ENCODE data around the gene MUCL1. TPM values are rescaled to one million over a fixed set of nuclear protein-coding genes. Genes with fewer than 3 reads are reported as not detected.
"Not testable (repeated sequence)": the region's sequence is repeated elsewhere in the genome, so short reads cannot be mapped to it uniquely, and the experiment has no call there.

The MUCL1 gene
- total and polyA plus RNA-seq, 4 donors: not detected

- H3K27ac ChIP-seq (ENCODE audit: low read depth in 1 of 2, low read length in 2 of 2): no peak overlapping the region
- TF ChIP-seq ATF3 (IDR thresholded peaks at IDR 0.05) (no peak), ZBTB33 (IDR thresholded peaks at IDR 0.05) (no peak)
- no peaks in the 10 kb centered on the region for H3K27me3 ChIP-seq (ENCODE audit: control insufficient read depth in 4 of 4, insufficient read depth in 4 of 4, low read length in 3 of 4)
- H3K4me3 ChIP-seq (ENCODE audit: low read depth in 1 of 3, low read length in 3 of 3): no peak overlapping the region
- no peaks in the 10 kb centered on the region for H3K36me3 ChIP-seq (ENCODE audit: control insufficient read depth in 4 of 4, insufficient read depth in 3 of 4, low read depth in 1 of 4, low read length in 3 of 4)
- no peaks in the 10 kb centered on the region for H3K4me1 ChIP-seq (ENCODE audit: control insufficient read depth in 4 of 4, insufficient read depth in 4 of 4, low read length in 3 of 4)
- no peak for DNase-seq (ENCODE audit: low spot score)
- no peak overlapping the region for H3K9ac ChIP-seq (ENCODE audit: low read depth in 1 of 2, low read length in 2 of 2)
- no peaks in the 10 kb centered on the region for H3K9me3 ChIP-seq (ENCODE audit: control insufficient read depth in 4 of 4, low read length in 3 of 4)
- 63% methylated on average over 3 of the region's 3 CpGs for WGBS
These were observed 24.8 kb downstream of the MUCL1 start for GRCh38 chr12:54879150-54879549.

- no peaks in the 10 kb centered on the region for H3K36me3 ChIP-seq (ENCODE audit: control insufficient read depth in 4 of 4, insufficient read depth in 3 of 4, low read depth in 1 of 4, low read length in 3 of 4)
- no peaks in the 10 kb centered on the region for H3K9me3 ChIP-seq (ENCODE audit: control insufficient read depth in 4 of 4, low read length in 3 of 4)
- no peak overlapping the region for H3K27ac ChIP-seq (ENCODE audit: low read depth in 1 of 2, low read length in 2 of 2)
- no peak for DNase-seq (ENCODE audit: low spot score)
- H3K4me1 ChIP-seq (ENCODE audit: control insufficient read depth in 4 of 4, insufficient read depth in 4 of 4, low read length in 3 of 4): no peaks in the 10 kb centered on the region
- no peaks in the 10 kb centered on the region for H3K27me3 ChIP-seq (ENCODE audit: control insufficient read depth in 4 of 4, insufficient read depth in 4 of 4, low read length in 3 of 4)
- no peak overlapping the region for H3K4me3 ChIP-seq (ENCODE audit: low read depth in 1 of 3, low read length in 3 of 3)
- TF ChIP-seq ZBTB33 (IDR thresholded peaks at IDR 0.05): no peak
- no peak for TF ChIP-seq MAX (IDR thresholded peaks at IDR 0.05)
- no peak for TF ChIP-seq GABPA (IDR thresholded peaks at IDR 0.05 in 1 of 2, conservative IDR thresholded peaks at IDR 0.05 in 1 of 2)
- no peak for TF ChIP-seq RAD21 (IDR thresholded peaks at IDR 0.05)
- TF ChIP-seq JUND (IDR thresholded peaks at IDR 0.05): no peak
- TF ChIP-seq ATF3 (IDR thresholded peaks at IDR 0.05): no peak
- H3K9ac ChIP-seq (ENCODE audit: low read depth in 1 of 2, low read length in 2 of 2): no peak overlapping the region
These were observed 25.3 kb downstream of the MUCL1 start for GRCh38 chr12:54879579-54879978.

- Histone ChIP-seq H3K27ac (ENCODE audit: low read depth in 1 of 2, low read length in 2 of 2) (no peak overlapping the region), H3K4me1 (ENCODE audit: control insufficient read depth in 4 of 4, insufficient read depth in 4 of 4, low read length in 3 of 4) (no peaks in the 10 kb centered on the region), H3K9me3 (ENCODE audit: control insufficient read depth in 4 of 4, low read length in 3 of 4) (no peaks in the 10 kb centered on the region), H3K36me3 (ENCODE audit: control insufficient read depth in 4 of 4, insufficient read depth in 3 of 4, low read depth in 1 of 4, low read length in 3 of 4) (no peaks in the 10 kb centered on the region), H3K4me3 (ENCODE audit: low read depth in 1 of 3, low read length in 3 of 3) (no peak overlapping the region), H3K9ac (ENCODE audit: low read depth in 1 of 2, low read length in 2 of 2) (no peak overlapping the region), H3K27me3 (ENCODE audit: control insufficient read depth in 4 of 4, insufficient read depth in 4 of 4, low read length in 3 of 4) (no peaks in the 10 kb centered on the region)
- 81% methylated on average over 2 of the region's 2 CpGs for WGBS
- no peak for DNase-seq (ENCODE audit: low spot score)
- TF ChIP-seq GABPA (IDR thresholded peaks at IDR 0.05 in 1 of 2, conservative IDR thresholded peaks at IDR 0.05 in 1 of 2): no peak
- TF ChIP-seq MAX (IDR thresholded peaks at IDR 0.05): no peak
- TF ChIP-seq SP1 (IDR thresholded peaks at IDR 0.05): no peak
- no peak for TF ChIP-seq JUND (IDR thresholded peaks at IDR 0.05)
These were observed 27.8 kb downstream of the MUCL1 start for GRCh38 chr12:54882079-54882478.

GRCh38 chr12:54882597-54882996 is 28.3 kb downstream of the MUCL1 start:
- not testable (repeated sequence) for H3K9me3 ChIP-seq (ENCODE audit: control insufficient read depth in 4 of 4, low read length in 3 of 4); H3K4me1 ChIP-seq (ENCODE audit: control insufficient read depth in 4 of 4, insufficient read depth in 4 of 4, low read length in 3 of 4); H3K36me3 ChIP-seq (ENCODE audit: control insufficient read depth in 4 of 4, insufficient read depth in 3 of 4, low read depth in 1 of 4, low read length in 3 of 4); DNase-seq (ENCODE audit: low spot score); H3K9ac ChIP-seq (ENCODE audit: low read depth in 1 of 2, low read length in 2 of 2); H3K27ac ChIP-seq (ENCODE audit: low read depth in 1 of 2, low read length in 2 of 2); H3K4me3 ChIP-seq (ENCODE audit: low read depth in 1 of 3, low read length in 3 of 3); H3K27me3 ChIP-seq (ENCODE audit: control insufficient read depth in 4 of 4, insufficient read depth in 4 of 4, low read length in 3 of 4)
- WGBS: 88% methylated on average over 1 of the region's 1 CpG

GRCh38 chr12:54888428-54888827 is 34.1 kb downstream of the MUCL1 start:
- H3K36me3 ChIP-seq (ENCODE audit: control insufficient read depth in 4 of 4, insufficient read depth in 3 of 4, low read depth in 1 of 4, low read length in 3 of 4); H3K27me3 ChIP-seq (ENCODE audit: control insufficient read depth in 4 of 4, insufficient read depth in 4 of 4, low read length in 3 of 4); H3K9me3 ChIP-seq (ENCODE audit: control insufficient read depth in 4 of 4, low read length in 3 of 4); H3K9ac ChIP-seq (ENCODE audit: low read depth in 1 of 2, low read length in 2 of 2); DNase-seq (ENCODE audit: low spot score); H3K27ac ChIP-seq (ENCODE audit: low read depth in 1 of 2, low read length in 2 of 2); H3K4me3 ChIP-seq (ENCODE audit: low read depth in 1 of 3, low read length in 3 of 3): not testable (repeated sequence)
- WGBS: 81% methylated on average over 11 of the region's 11 CpGs
- peaks cover 0 to 14% (median 12%) of the 10 kb centered on the region in 4 donors for H3K4me1 ChIP-seq (ENCODE audit: control insufficient read depth in 4 of 4, insufficient read depth in 4 of 4, low read length in 3 of 4)

Data from liver (tissue), 9 donors.